Upper lobe of right lung (tissue), 1 donor: ENCODE data around the gene KRTAP13-1. TPM values are rescaled to one million over a fixed set of nuclear protein-coding genes. Genes with fewer than 3 reads are reported as not detected.

Source experiments
- ATAC-seq: fragments of 200-7000 bp; cut with Tn5 transposase; one replicate; pipeline ENCODE4 v1.9.1; 2020; ENCODE audit warnings: mild to moderate bottlenecking, moderate library complexity
- DNase-seq: peaks from one replicate; pipeline ENCODE4 v3.0.0-alpha.2; 2020
- H3K27ac ChIP-seq: fragments of 200-600 bp; one replicate; pipeline ENCODE4 v1.8.0; 2022
- H3K27me3 ChIP-seq: fragments of 200-600 bp; one replicate; pipeline ENCODE4 v1.8.0; 2022; ENCODE audit warnings: mild to moderate bottlenecking
- H3K36me3 ChIP-seq: fragments of 200-600 bp; one replicate; pipeline ENCODE4 v1.8.0; 2022
- H3K4me1 ChIP-seq: fragments of 200-600 bp; one replicate; pipeline ENCODE4 v1.8.0; 2022
- H3K4me3 ChIP-seq: fragments of 200-600 bp; one replicate; pipeline ENCODE4 v1.8.0; 2022; ENCODE audit warnings: mild to moderate bottlenecking
- H3K9me3 ChIP-seq: fragments of 200-600 bp; one replicate; pipeline ENCODE4 v1.8.0; 2022
- intact Hi-C: fragments of 100-400 bp; cut with DNase I; formaldehyde crosslinking; loops from one replicate; pipeline ENCODE4 v1.11.0; 2022
- total RNA-seq: library from RNA; stranded (reverse); fragmentation: NEBNext Ultra II Directional; extraction: Animal tissue kit (Norgen Biotek cat#: 25700); gene quantifications from one replicate; pipeline ENCODE4 v1.2.1, GENCODE V29; 2021
- TF ChIP-seq, protein P1 (sequence below): fragments of 200-600 bp; IDR thresholded peaks from one replicate; pipeline ENCODE4 v1.8.0; 2022; ENCODE audit warnings: antibody characterized with exemption
- donor health status: DM: no; HTN: yes; CAD: no; lungs with severe emphysema.

The KRTAP13-1 gene
- total RNA-seq, 1 donor from 2014 or later = not detected

DNA sequence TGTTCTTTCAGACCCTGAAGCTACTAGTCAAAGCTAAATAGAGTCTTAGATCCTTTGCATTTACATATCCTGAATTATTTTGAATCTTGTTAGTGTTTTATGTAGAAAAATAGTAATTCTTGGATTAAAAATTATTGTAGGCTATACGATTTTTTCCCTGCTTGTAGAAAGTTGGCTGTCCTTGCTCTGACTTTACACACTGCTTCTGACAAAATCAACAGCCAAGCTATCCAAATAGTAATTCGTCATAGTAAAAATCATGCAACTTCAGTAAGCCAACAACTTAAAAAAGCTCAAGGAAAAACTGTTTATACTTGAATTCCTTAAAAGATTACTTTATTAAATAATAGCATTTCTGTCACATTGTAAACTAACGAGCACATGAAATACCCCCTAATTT lies 39.9 kb upstream of the KRTAP13-1 start:
- H3K4me1 ChIP-seq = no peaks in the 10 kb centered on the region
- TF ChIP-seq, protein P1, sequence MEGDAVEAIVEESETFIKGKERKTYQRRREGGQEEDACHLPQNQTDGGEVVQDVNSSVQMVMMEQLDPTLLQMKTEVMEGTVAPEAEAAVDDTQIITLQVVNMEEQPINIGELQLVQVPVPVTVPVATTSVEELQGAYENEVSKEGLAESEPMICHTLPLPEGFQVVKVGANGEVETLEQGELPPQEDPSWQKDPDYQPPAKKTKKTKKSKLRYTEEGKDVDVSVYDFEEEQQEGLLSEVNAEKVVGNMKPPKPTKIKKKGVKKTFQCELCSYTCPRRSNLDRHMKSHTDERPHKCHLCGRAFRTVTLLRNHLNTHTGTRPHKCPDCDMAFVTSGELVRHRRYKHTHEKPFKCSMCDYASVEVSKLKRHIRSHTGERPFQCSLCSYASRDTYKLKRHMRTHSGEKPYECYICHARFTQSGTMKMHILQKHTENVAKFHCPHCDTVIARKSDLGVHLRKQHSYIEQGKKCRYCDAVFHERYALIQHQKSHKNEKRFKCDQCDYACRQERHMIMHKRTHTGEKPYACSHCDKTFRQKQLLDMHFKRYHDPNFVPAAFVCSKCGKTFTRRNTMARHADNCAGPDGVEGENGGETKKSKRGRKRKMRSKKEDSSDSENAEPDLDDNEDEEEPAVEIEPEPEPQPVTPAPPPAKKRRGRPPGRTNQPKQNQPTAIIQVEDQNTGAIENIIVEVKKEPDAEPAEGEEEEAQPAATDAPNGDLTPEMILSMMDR = no peak
- no peak for DNase-seq
- H3K36me3 ChIP-seq = no peaks in the 10 kb centered on the region
- no peaks in the 10 kb centered on the region for H3K27me3 ChIP-seq
- no peaks in the 10 kb centered on the region for H3K9me3 ChIP-seq
- ATAC-seq = no peak
- no peak overlapping the region for H3K4me3 ChIP-seq
- no peak overlapping the region for H3K27ac ChIP-seq
- intact Hi-C loops = no loop called here

DNA sequence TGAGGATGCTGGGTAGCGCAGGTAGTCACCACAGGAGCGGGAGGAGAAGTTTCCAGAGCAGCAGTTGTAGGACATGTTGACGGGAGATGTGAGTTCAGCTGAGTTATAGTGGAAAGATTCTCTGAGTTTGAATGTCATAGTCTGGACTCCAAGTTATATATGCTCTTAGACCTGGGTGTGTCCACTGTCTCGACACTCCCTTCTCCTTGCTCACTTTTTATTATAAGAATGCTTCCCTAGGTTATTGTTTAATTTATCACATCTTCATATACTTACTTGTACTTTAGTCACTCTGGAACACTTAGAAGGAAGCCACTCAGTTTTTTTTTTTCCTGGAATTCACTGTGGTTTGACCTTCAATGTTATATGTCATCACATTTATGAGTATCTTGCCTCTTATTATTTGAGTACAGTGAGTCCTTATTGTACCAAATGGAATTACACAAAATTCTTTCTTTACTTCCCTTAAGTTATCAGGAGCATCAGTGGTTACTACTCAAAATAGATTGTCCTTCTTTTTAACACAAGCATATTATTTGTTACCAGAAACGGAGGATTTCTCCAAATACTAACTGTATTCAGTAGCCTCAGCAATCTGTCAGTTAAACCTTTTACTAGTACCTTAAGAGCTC lies 23.6 kb upstream of the KRTAP13-1 start, which contains the start of gene KRTAP13-2:
TSS of gene KRTAP13-2 (minus strand) at position 133 of the 632 bp plus-strand sequence. CDS start at position 75, 58 bp downstream.
- Histone ChIP-seq H3K27me3 (no peaks in the 10 kb centered on the region), H3K4me3 (no peak within 1 kb of the TSS), H3K36me3 (no peaks in the 10 kb centered on the region), H3K4me1 (no peaks in the 10 kb centered on the region), H3K9me3 (no peaks in the 10 kb centered on the region), H3K27ac (no peak within 1 kb of the TSS)
- TF ChIP-seq, protein P1 = no peak
- no peak for ATAC-seq
- intact Hi-C loops = no loop called here
- DNase-seq = no peak

DNA sequence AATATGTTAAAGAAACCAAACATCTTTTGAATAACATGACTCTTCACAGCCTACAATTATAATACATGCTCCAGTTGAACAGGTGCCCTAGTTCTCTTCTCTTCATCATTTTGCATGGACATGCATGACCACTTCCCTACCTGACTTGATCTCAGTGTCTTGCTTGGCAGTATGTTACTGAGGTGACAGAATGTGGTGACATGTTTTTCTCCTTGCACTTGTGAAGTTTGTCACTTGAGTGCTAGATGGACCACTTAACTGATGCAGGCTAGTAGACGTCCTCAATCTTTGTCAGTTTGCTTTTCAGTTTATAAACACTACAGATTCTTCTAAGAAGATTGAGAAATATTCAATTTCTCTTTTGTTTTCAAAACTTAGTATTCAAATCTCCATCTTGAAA lies 13.6 kb upstream of the KRTAP13-1 start:
- no peak overlapping the region for H3K27ac ChIP-seq
- intact Hi-C loops = no loop called here
- ATAC-seq (no peak), DNase-seq (no peak)
- H3K4me1 ChIP-seq = no peaks in the 10 kb centered on the region
- H3K9me3 ChIP-seq = no peaks in the 10 kb centered on the region
- TF ChIP-seq, protein P1 = no peak
- no peak overlapping the region for H3K4me3 ChIP-seq
- H3K27me3 ChIP-seq = no peaks in the 10 kb centered on the region
- H3K36me3 ChIP-seq = no peaks in the 10 kb centered on the region

DNA sequence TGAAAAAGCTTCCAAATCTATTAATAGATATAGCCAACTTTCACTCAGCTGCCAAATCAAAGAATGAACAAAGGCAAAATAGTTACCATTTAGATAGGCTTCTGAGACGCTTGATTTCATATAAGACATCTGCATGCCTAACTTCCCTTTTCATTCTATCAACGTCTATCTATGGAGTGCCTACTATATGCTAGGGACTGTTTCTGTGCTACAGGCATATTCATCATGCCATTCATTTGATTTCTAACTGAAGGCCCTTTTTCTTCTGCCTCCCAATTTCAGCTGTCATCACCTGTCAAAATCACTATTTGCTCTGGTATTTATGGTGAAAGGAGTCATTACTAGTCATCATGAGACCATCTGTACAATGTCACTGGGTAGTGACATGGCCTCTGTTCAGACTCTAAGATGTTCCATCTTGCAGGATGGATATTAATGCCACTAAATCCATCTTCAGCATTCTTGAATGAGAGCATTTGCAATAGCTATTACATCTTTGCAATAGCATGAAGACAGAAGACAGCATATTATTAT lies 4.3 kb upstream of the KRTAP13-1 start:
- DNase-seq (no peak), ATAC-seq (no peak)
- H3K27ac ChIP-seq = no peak overlapping the region
- TF ChIP-seq, protein P1 = no peak
- H3K9me3 ChIP-seq = no peaks in the 10 kb centered on the region
- H3K4me3 ChIP-seq = no peak overlapping the region
- no peaks in the 10 kb centered on the region for H3K4me1 ChIP-seq
- H3K36me3 ChIP-seq = no peaks in the 10 kb centered on the region
- intact Hi-C loops = no loop called here
- H3K27me3 ChIP-seq = no peaks in the 10 kb centered on the region

DNA sequence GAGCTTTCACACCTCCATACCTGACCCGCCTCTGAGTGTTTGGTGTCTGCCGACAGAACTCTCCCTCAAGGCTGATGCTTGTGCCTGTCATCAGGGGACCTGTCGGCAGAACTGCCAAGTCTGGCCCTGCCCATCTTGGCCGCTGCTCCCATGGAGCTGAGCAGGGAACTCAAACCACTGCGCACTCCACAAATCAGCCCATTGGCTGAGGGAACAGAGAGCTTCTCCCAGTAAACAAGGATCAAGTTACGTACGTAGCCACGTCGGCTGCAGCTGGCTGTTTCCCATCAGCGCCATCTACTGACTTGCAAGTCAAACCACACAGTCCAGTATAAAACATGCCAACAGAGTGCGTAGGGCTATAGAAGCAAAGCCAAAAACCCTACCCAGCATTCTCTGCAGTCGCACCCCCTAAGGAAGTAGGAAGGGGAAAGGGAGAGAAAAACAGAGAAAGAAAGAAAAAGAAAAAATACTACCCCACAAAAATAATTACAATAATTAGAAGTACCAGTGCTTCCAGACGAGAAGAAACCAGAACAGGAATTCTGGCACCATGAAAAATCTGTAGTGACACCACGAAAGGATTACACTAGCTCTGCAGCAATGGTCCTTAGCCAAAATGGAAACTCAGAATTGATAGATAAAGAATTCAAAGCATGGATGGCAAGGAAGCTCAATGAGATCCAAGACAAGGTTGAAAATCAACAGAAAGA lies 13.1 kb downstream of the KRTAP13-1 start:
- TF ChIP-seq, protein P1 = peak; percentile 37
- H3K27ac ChIP-seq = no peak overlapping the region
- ATAC-seq (peak; percentile 99), DNase-seq (peak; percentile 78)
- H3K36me3 ChIP-seq = no peaks in the 10 kb centered on the region
- no peak overlapping the region for H3K4me3 ChIP-seq
- H3K9me3 ChIP-seq = no peaks in the 10 kb centered on the region
- no peaks in the 10 kb centered on the region for H3K27me3 ChIP-seq
- H3K4me1 ChIP-seq = no peaks in the 10 kb centered on the region
- intact Hi-C loops = no loop called here
